Activated T-helper 17 cell treated with anti-CD3 and anti-CD28 coated beads, Interleukin-2, amount 50 U/mL, for 72 hours (primary cell): ENCODE measurements around the gene RNF6. TPM values are rescaled to one million over a fixed set of nuclear protein-coding genes. Genes with fewer than 3 reads are reported as not detected.

Experiments used
- ATAC-seq: fragments of 150-1000 bp; cut with Tn5 transposase; replicated peaks from 2 replicates; pipeline ENCODE4 v1.10.0; 2021; ENCODE audit warnings: mild to moderate bottlenecking, moderate library complexity
- H3K27ac Mint-ChIP-seq: one replicate; pipeline ENCODE4 v1.8.0; 2022; ENCODE audit warnings: mixed read lengths
- H3K27me3 Mint-ChIP-seq: one replicate; pipeline ENCODE4 v1.8.0; 2022; ENCODE audit warnings: mixed read lengths
- H3K36me3 Mint-ChIP-seq: one replicate; pipeline ENCODE4 v1.8.0; 2022; ENCODE audit warnings: low read depth, mild to moderate bottlenecking, mixed read lengths
- H3K4me1 Mint-ChIP-seq: one replicate; pipeline ENCODE4 v1.8.0; 2022; ENCODE audit warnings: mixed read lengths
- H3K4me3 Mint-ChIP-seq: one replicate; pipeline ENCODE4 v1.8.0; 2022; ENCODE audit warnings: mild to moderate bottlenecking, mixed read lengths
- H3K9me3 Mint-ChIP-seq: one replicate; pipeline ENCODE4 v1.8.0; 2022; ENCODE audit warnings: mixed read lengths
- total RNA-seq, 2 donors: library from RNA; stranded (reverse); gene quantifications; one replicate each; pipeline ENCODE4 v1.2.3, GENCODE V29; 2022

Gene RNF6
- total RNA-seq, 2 donors from 2014 or later = 34.3 to 38.9 TPM

DNA sequence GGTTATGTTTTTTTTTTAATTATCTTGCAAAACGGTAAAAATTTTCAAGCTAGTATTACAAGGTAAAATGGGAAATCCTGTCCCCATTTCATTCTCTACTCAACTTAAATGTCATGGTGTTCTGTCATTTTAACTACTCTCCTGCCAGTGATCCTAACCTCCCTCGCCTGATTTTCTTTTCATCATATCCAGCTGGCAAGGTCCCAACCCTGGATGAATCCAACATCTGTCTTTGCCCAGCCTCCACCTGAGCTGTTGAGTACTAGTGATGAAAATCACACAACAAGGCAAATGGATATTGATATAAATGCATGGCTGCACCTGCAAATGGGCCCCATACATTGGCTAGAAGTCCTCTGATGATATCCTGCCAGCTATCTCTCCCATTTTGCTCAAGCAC is 24.9 kb upstream of the RNF6 start:
- ATAC-seq = no peak
- no peaks in the 10 kb centered on the region for H3K4me1 Mint-ChIP-seq
- no peaks in the 10 kb centered on the region for H3K36me3 Mint-ChIP-seq
- H3K9me3 Mint-ChIP-seq = no peaks in the 10 kb centered on the region
- H3K27ac Mint-ChIP-seq = no peak overlapping the region
- H3K27me3 Mint-ChIP-seq = no peaks in the 10 kb centered on the region
- H3K4me3 Mint-ChIP-seq = no peak overlapping the region

DNA sequence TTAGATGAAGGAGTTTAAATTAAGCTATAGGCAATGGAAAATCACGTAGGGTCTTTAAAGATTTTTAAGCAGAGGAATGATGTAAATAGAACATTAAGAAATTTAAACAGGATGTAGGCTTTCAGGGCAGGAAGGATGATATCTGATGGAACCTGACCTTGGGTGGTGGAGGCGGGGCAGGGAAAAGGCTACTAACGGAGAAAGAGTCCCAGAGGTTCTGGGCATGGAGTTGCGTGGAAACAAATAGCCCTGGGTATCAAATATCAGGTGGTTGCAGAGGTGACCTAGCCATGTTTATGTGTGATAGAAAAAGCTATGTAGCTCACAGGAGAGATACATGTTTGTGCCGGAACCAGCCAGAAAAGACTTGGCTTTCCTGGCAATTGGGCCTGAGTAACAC is 24.0 kb upstream of the RNF6 start:
- Mint-ChIP-seq H3K36me3 (no peaks in the 10 kb centered on the region), H3K9me3 (no peaks in the 10 kb centered on the region), H3K27me3 (no peaks in the 10 kb centered on the region), H3K4me3 (no peak overlapping the region), H3K27ac (no peak overlapping the region), H3K4me1 (no peaks in the 10 kb centered on the region)
- no peak for ATAC-seq

DNA sequence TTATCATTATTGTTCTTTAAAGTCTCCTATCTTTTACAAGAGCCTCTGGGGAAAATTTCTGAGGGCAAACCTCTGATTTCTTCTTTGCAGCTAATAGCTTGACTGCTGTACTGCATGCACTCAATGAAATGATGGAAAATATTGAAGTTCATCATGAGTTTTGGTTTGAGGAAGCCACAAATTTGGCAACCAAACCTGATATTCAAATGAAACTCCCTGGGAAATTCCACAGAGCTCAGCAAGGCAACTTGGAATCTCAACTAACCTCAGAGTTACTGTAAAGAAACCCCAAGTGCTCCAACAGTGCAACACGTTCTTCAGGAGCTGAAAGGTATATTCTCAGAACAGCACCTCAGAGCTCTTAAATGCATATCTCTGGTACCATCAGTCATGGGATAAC is 14.2 kb upstream of the RNF6 start:
- no peak for ATAC-seq
- Mint-ChIP-seq H3K4me3 (no peak overlapping the region), H3K4me1 (no peaks in the 10 kb centered on the region), H3K36me3 (no peaks in the 10 kb centered on the region), H3K27me3 (peaks cover 11% of the 10 kb centered on the region), H3K27ac (no peak overlapping the region), H3K9me3 (no peaks in the 10 kb centered on the region)

DNA sequence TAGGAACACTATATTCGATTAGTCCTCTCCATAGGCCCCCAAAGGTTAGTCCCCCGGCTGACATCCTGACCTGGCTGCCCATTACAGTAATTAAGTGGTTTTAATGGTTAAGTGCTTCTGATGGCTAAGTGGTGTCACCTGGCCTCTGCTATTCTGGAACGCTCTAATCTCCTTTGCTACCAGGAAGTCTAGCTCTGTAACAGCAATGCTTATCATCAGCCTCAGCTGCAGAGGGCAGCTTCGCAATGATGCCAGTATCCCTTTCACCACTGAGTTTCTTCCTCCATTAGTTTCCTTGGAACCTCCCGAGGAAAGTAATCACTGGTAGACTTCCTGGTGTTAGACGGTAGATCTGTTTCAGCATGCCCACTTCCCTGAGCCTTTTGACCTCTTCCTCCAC is 8.6 kb upstream of the RNF6 start:
- no peak overlapping the region for H3K27ac Mint-ChIP-seq
- H3K36me3 Mint-ChIP-seq = no peaks in the 10 kb centered on the region
- peaks cover 11% of the 10 kb centered on the region for H3K27me3 Mint-ChIP-seq
- ATAC-seq = no peak
- no peaks in the 10 kb centered on the region for H3K9me3 Mint-ChIP-seq
- no peaks in the 10 kb centered on the region for H3K4me1 Mint-ChIP-seq
- H3K4me3 Mint-ChIP-seq = no peak overlapping the region

DNA sequence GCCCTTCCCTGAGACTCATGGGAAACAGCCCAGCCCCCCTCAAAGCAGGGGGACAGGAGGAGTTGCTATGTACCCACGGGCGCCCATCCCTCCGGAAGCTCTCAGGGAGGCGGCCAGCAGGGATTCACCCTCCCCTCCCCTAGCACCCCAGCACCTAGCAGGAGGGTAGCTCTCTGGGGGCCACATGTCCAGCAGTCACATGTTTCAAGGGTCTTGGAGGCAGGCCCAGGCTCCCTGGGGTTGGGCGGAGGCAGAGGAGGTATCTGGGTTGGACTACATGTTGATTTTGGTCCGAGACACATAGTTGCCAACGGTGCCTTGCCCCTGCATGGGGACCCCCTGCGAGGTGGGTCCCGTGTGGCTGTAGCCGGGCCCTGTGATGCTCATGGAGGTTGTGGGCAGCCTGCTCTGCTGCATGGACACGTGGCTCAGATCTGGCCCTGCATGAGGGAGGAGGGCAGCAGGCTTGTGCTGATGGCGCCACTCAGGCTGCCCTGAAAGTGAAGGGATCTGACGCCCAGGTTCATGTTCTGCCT is 7.0 kb upstream of the RNF6 start:
- no peak for ATAC-seq
- peaks cover 4% of the 10 kb centered on the region for H3K27me3 Mint-ChIP-seq
- no peaks in the 10 kb centered on the region for H3K4me1 Mint-ChIP-seq

DNA sequence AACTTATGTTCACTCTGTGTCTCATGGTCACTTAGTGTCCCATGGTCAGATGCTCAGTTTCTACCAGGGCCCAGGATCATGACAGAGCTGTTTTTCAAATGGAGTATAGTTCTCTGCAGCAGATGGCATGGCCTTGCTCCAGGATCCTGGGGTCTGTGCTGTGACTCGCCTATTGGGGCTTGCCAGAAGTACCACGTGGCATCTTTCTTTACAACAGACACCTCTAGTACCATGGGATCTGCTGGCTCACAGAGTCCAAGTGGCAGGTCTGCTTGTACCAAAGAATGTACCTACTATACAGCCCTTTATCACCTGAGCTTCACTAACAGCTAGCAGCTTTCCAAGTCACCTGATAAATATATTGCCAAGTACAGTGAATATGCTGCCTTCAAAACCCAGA is 6.0 kb upstream of the RNF6 start:
- Mint-ChIP-seq H3K36me3 (no peaks in the 10 kb centered on the region), H3K4me1 (peaks cover 5% of the 10 kb centered on the region), H3K27me3 (peaks cover 4% of the 10 kb centered on the region), H3K27ac (no peak overlapping the region), H3K9me3 (no peaks in the 10 kb centered on the region), H3K4me3 (no peak overlapping the region)
- no peak for ATAC-seq

More for the DNA sequence above, 7.0 kb upstream of the RNF6 start:
- Mint-ChIP-seq H3K9me3 (no peaks in the 10 kb centered on the region), H3K4me3 (no peak overlapping the region), H3K36me3 (no peaks in the 10 kb centered on the region), H3K27ac (no peak overlapping the region)

DNA sequence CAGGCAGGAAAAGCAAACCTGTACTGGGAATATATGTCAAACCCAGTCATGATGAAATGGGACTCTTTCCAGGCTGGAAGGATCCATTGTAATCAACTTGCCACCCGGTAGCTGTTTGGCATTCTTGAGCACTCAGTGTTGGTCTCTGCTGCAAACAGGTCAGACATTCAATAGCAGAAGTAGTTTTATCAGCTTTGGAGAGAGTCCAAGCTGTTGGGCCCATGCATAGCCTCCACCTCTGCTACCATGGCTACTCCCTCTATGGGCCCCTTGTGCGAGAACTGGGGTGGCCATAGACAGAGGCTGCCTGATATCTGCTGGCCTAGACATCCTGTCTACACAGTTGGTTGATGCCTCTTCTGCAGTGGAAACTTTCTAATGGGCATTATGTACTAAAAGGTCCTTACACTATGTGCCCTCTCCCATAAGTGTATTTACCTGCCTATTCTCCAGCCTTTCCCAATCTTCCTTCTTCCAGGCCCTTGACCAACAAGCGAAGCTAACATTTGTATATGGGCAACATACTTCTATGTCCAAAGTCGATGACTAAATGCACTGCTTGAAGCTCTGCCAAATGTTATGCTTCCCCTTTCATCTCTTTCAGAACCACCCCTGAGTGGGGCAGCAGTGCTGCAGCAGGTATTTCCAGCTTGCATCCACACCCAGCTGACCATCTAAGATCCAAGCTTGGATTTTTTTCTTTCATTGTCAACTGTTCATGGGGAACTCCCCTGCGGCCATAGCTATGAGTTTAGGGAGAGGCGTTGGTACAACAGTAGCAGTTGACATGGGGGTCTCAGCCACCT is 5.3 kb upstream of the RNF6 start:
- H3K36me3 Mint-ChIP-seq = no peaks in the 10 kb centered on the region
- no peak for ATAC-seq
- peaks cover 4% of the 10 kb centered on the region for H3K27me3 Mint-ChIP-seq
- peaks cover 10% of the 10 kb centered on the region for H3K4me1 Mint-ChIP-seq
- H3K4me3 Mint-ChIP-seq = no peak overlapping the region
- H3K9me3 Mint-ChIP-seq = no peaks in the 10 kb centered on the region
- no peak overlapping the region for H3K27ac Mint-ChIP-seq

DNA sequence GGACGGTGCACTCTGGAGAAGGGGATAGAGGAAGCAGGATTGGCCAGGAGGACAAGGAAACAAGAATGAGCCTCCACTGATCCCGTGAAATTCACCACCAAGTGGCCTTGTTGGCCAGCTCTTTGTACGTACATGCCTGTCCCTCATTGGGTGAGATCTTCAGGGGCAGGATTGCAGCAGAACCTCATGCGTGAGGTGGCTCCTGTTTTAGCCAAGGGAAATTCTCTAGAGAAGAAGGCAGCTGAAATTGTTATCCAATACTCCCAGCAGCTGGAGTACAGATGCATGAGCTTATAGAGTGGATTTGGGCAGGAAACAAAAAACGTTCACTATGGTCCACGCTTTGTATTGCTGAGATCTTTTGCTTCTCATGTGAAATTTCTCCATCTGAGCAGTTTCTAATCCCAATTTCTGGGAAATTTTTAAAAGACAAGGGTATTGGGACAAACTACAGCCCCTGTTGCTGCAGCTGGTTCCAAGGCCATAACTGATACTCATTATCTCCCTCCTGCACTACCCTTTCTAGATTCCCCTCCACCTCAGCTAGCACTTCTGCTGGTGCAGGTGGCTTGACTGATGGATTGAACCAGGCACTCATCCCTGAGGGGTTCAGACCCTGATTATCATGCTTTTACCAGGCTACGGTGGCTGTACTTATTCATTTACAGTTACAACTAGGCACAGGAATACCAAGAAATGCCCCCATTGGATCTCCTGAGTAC is 3.9 kb upstream of the RNF6 start:
- Mint-ChIP-seq H3K9me3 (no peaks in the 10 kb centered on the region), H3K36me3 (peaks cover 9% of the 10 kb centered on the region), H3K4me1 (peaks cover 14% of the 10 kb centered on the region), H3K27ac (no peak overlapping the region), H3K27me3 (no peaks in the 10 kb centered on the region), H3K4me3 (no peak overlapping the region)
- no peak for ATAC-seq

DNA sequence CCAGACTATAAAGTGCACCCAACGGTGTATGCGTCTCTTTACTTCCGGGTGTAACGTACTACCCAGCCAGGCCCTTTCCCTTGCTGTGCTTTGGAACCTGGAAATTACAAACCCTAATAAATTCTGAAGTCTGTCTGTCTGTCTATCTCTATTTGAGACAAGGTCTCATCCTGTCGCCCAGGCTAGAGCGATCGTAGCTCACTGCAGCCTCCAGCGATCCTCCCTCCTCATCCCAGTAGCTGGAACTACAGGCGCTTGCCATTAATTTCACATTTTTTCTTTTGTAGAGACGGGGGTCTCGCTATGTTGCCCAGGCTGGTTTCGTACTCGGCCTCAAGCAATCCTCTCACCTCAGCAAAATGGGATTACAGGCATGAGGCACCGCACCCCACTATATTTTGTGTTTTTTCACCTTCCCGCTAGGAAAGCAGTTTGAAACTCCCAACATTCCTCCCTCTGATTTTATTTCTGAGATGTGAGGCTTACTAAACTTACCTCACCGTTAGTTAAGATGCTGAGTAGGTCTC is 469 bp upstream of the RNF6 start:
- H3K4me3 Mint-ChIP-seq = peak overlapping the region; percentile 93
- H3K4me1 Mint-ChIP-seq = peaks cover 26% of the 10 kb centered on the region
- peak; percentile 53 for ATAC-seq
- H3K27ac Mint-ChIP-seq = peak overlapping the region; percentile 97
- H3K27me3 Mint-ChIP-seq = no peaks in the 10 kb centered on the region
- peaks cover 40% of the 10 kb centered on the region for H3K36me3 Mint-ChIP-seq
- H3K9me3 Mint-ChIP-seq = no peaks in the 10 kb centered on the region

DNA sequence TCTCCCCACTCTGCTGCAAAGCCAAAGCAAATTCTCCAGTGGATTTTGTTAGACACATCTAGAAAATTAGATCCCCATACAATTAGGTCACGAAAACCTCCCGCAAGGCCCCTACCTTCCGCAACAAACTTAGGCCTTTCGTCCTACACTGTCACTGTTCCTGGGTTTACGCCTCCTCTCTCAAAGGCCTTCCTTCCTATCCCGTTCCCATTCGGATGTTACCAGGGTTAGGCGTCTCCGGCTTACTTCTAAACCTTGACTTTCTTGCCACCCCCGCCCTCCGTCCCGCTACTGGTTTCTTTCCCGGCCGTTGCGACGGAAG is 754 bp downstream of the RNF6 start:
- H3K27ac Mint-ChIP-seq = peak overlapping the region; percentile 97
- no peaks in the 10 kb centered on the region for H3K27me3 Mint-ChIP-seq
- peaks cover 26% of the 10 kb centered on the region for H3K4me1 Mint-ChIP-seq
- peaks cover 52% of the 10 kb centered on the region for H3K36me3 Mint-ChIP-seq
- peak overlapping the region; percentile 93 for H3K4me3 Mint-ChIP-seq
- peak; percentile 52 for ATAC-seq
- no peaks in the 10 kb centered on the region for H3K9me3 Mint-ChIP-seq

DNA sequence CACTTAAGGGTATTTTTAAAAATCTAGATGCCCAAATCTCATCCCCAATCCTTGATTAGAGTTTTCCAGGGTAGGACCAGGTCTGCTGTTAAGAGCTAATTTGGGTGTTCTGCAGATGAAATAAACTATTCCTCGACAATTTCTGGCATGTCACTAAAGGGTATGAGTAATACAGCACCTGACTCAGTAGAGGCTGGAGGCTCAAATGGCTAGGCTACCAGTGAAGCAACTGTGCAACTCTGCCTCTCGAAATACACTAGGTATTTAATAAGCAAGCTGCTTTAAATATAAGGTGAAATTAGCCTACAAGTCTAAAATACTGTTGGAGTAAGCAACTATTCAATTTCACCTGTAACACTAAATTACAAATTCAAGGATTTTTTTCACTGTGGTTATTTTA is 1.5 kb downstream of the RNF6 start:
- Mint-ChIP-seq H3K27ac (peak overlapping the region; percentile 97), H3K27me3 (no peaks in the 10 kb centered on the region), H3K36me3 (peaks cover 58% of the 10 kb centered on the region), H3K9me3 (no peaks in the 10 kb centered on the region), H3K4me3 (peak overlapping the region; percentile 93), H3K4me1 (peaks cover 26% of the 10 kb centered on the region)
- no peak for ATAC-seq

DNA sequence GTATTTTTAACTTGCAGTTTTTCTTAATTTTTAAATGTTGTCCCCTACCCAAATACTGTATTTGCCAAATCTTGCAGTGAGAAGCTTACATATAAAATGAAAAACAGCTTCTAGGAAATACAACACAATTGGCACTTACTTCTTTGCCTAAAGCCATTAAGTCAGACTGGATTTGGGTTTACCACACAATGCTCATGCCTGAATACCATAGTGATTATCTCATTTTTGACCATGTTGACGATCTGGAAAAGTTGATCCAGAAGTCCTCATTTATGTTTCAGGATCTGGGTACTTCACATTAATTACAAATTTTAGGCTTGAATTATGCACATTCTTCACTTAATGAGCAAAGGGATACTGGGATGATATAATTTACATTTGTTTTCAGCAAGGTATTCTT is 2.4 kb downstream of the RNF6 start:
- Mint-ChIP-seq H3K4me1 (peaks cover 26% of the 10 kb centered on the region), H3K9me3 (no peaks in the 10 kb centered on the region), H3K27me3 (no peaks in the 10 kb centered on the region), H3K36me3 (peaks cover 66% of the 10 kb centered on the region), H3K27ac (peak overlapping the region; percentile 97), H3K4me3 (peak overlapping the region; percentile 93)
- no peak for ATAC-seq

DNA sequence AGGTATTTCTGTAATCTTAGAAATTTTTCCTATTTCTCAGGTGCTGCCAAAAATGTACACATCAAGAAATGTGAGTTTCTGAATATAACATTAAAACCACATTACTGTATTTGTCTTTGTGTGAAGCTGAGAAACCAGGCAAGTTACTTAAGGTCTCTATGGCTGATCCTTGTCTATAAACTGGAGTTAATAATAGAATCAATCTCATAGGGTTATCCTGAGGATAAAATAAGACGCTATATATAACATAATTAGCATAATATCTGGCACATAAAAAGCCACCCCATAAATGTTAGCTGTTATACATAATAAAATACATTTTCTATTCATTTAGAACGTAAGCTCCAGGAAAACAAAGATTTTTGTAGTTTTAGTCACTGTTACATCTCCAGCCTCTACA is 6.1 kb downstream of the RNF6 start:
- Mint-ChIP-seq H3K27me3 (no peaks in the 10 kb centered on the region), H3K36me3 (peaks cover 91% of the 10 kb centered on the region), H3K4me3 (no peak overlapping the region), H3K9me3 (no peaks in the 10 kb centered on the region), H3K27ac (no peak overlapping the region), H3K4me1 (peaks cover 16% of the 10 kb centered on the region)
- no peak for ATAC-seq

DNA sequence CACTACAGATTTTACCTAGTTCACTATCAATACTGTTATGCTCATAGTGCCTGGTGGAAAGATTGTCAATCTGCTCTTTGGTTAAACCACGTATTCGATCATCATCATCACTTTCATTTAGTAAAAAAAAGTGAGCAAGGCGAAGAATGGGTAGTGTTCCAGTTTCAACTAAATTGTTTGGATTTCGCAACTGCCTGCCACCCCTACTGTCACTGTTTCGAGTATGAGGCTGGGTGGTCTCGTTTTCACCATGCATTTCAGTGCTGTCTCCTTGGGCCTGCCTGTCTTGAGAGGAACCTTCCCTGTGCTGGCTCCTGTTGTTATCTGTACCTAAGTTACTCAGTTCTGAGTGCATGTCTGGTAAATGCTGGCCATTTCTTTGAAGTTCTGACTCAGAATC is 8.1 kb downstream of the RNF6 start:
- Mint-ChIP-seq H3K36me3 (peaks cover 92% of the 10 kb centered on the region), H3K4me1 (peaks cover 4% of the 10 kb centered on the region), H3K9me3 (no peaks in the 10 kb centered on the region), H3K27ac (peak overlapping the region; percentile 2), H3K27me3 (no peaks in the 10 kb centered on the region), H3K4me3 (no peak overlapping the region)
- no peak for ATAC-seq

DNA sequence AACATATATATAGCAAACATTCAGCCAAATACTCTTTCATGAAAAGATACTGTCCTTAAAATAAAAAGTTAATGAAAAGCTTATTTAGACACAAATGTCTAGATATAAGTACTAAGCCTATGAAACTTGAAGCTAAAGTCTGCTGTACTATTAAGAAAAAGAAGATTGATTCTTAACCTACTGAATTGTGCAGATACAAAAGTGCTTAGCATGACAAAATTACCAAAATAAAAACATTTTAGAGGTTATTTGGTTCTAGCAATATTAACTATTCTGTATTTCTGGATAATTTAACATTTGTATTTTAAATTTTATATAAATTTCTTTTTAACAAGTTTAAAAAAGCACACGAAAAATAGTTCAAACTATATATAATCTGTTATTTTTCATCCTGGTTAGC is 8.8 kb downstream of the RNF6 start:
- no peak for ATAC-seq

More for the DNA sequence above, 8.8 kb downstream of the RNF6 start:
- no peak overlapping the region for H3K27ac Mint-ChIP-seq
- no peaks in the 10 kb centered on the region for H3K27me3 Mint-ChIP-seq
- peaks cover 95% of the 10 kb centered on the region for H3K36me3 Mint-ChIP-seq
- peaks cover 4% of the 10 kb centered on the region for H3K4me1 Mint-ChIP-seq
- no peak overlapping the region for H3K4me3 Mint-ChIP-seq
- no peaks in the 10 kb centered on the region for H3K9me3 Mint-ChIP-seq
